NB4 (cell line): Measurements from ENCODE around the gene DSG4.

ENCODE experiments used
- CTCF ChIP-seq: IDR thresholded peaks from one replicate; pipeline ENCODE4 v1.5.1; 2012; ENCODE audit warnings: low read depth, low read length
- MAX ChIP-seq: IDR thresholded peaks from 2 replicates; pipeline ENCODE4 v1.6.1; 2011; ENCODE audit warnings: low read depth, low read length
- POLR2A ChIP-seq: IDR thresholded peaks from 2 replicates; pipeline ENCODE4 v1.6.1; 2011; ENCODE audit warnings: mild to moderate bottlenecking; ENCODE audit not compliant: insufficient read length; ENCODE audit errors: extremely low read depth

- TF ChIP-seq CTCF (no peak), MAX (no peak), POLR2A (no peak)
Measured at GRCh38 chr18:31354990-31355389, 21.6 kb upstream of the DSG4 start.
